Measurements from ENCODE around the gene SLC66A3. TPM values are rescaled to one million over a fixed set of nuclear protein-coding genes. Genes with fewer than 3 reads are reported as not detected.

Gene SLC66A3
- polyA plus RNA-seq, 1 donor (not counting 4 experiments of a cell fraction or from before 2014, with no cell fraction given): 31.1 TPM

- Histone ChIP-seq H3K9ac (ENCODE audit: control insufficient read depth, extremely low read depth, insufficient read depth, low read length) (no peak overlapping the region), H3K27ac (ENCODE audit: control insufficient read depth, insufficient read depth, low read length) (no peak overlapping the region), H3K4me1 (ENCODE audit: control insufficient read depth, extremely low read depth, insufficient read depth, low read length) (no peaks in the 10 kb centered on the region), H4K20me1 (ENCODE audit: control insufficient read depth, extremely low read depth, insufficient read depth, low read length) (no peaks in the 10 kb centered on the region), H3K9me1 (ENCODE audit: control insufficient read depth, extremely low read depth, insufficient read depth, low read length) (no peaks in the 10 kb centered on the region), H3K36me3 (ENCODE audit: control insufficient read depth in 2 of 2, extremely low read depth in 1 of 2, insufficient read depth in 2 of 2, low read length in 2 of 2) (peaks cover 3 to 7% of the 10 kb centered on the region in 2 experiments), H2AFZ (ENCODE audit: control insufficient read depth, low read length) (no peak overlapping the region), H3K9me3 (ENCODE audit: control insufficient read depth, low read depth, low read length) (no peaks in the 10 kb centered on the region), H3K4me3 (ENCODE audit: control insufficient read depth in 2 of 3, extremely low read depth in 1 of 3, insufficient read depth in 2 of 3, low read depth in 1 of 3, low read length in 3 of 3) (no peak overlapping the region), H3K4me2 (ENCODE audit: control insufficient read depth, extremely low read depth, insufficient read depth, low read depth, low read length) (no peak overlapping the region), H3K79me2 (ENCODE audit: control insufficient read depth, insufficient read depth, low read length) (no peaks in the 10 kb centered on the region), H3K27me3 (ENCODE audit: control insufficient read depth, extremely low read depth, insufficient read depth, low read length) (no peaks in the 10 kb centered on the region)
- FAIRE-seq (no peak), DNase-seq (ENCODE audit: low read depth, low spot score) (no peak)
- TF ChIP-seq CTCF (optimal IDR thresholded peaks at IDR 0.05 in 1 of 3, IDR thresholded peaks at IDR 0.05 in 1 of 3, conservative IDR thresholded peaks at IDR 0.05 in 1 of 3; ENCODE audit: extremely low read depth in 1 of 3, insufficient read depth in 2 of 3, low read length in 3 of 3) (no peak), EZH2 (IDR thresholded peaks at IDR 0.05; ENCODE audit: low read length) (no peak)
- dilution Hi-C loops (cut with MboI; ENCODE audit: extremely low pct_ligation_motif_present, low sequenced_read_pairs): no loop called here
Measured at GRCh38 chr2:11200651-11201050, 45.4 kb downstream of the SLC66A3 start.

GRCh38 chr2:11201969-11202368 lies 46.7 kb downstream of the SLC66A3 start:
- DNase-seq (ENCODE audit: low read depth, low spot score) (no peak), FAIRE-seq (no peak)
- no peak overlapping the region for H3K9ac ChIP-seq (ENCODE audit: control insufficient read depth, extremely low read depth, insufficient read depth, low read length)
- no peak overlapping the region for H2AFZ ChIP-seq (ENCODE audit: control insufficient read depth, low read length)
- H4K20me1 ChIP-seq (ENCODE audit: control insufficient read depth, extremely low read depth, insufficient read depth, low read length): no peaks in the 10 kb centered on the region
- H3K9me1 ChIP-seq (ENCODE audit: control insufficient read depth, extremely low read depth, insufficient read depth, low read length): no peaks in the 10 kb centered on the region
- H3K27ac ChIP-seq (ENCODE audit: control insufficient read depth, insufficient read depth, low read length): no peak overlapping the region
- no peak for TF ChIP-seq EZH2 (IDR thresholded peaks at IDR 0.05; ENCODE audit: low read length)
- no peak for TF ChIP-seq CTCF (optimal IDR thresholded peaks at IDR 0.05 in 1 of 3, IDR thresholded peaks at IDR 0.05 in 1 of 3, conservative IDR thresholded peaks at IDR 0.05 in 1 of 3; ENCODE audit: extremely low read depth in 1 of 3, insufficient read depth in 2 of 3, low read length in 3 of 3)
- H3K27me3 ChIP-seq (ENCODE audit: control insufficient read depth, extremely low read depth, insufficient read depth, low read length): no peaks in the 10 kb centered on the region
- H3K4me2 ChIP-seq (ENCODE audit: control insufficient read depth, extremely low read depth, insufficient read depth, low read depth, low read length): no peak overlapping the region
- no peaks in the 10 kb centered on the region for H3K79me2 ChIP-seq (ENCODE audit: control insufficient read depth, insufficient read depth, low read length)
- dilution Hi-C loops (cut with MboI; ENCODE audit: extremely low pct_ligation_motif_present, low sequenced_read_pairs): no loop called here
- no peaks in the 10 kb centered on the region for H3K4me1 ChIP-seq (ENCODE audit: control insufficient read depth, extremely low read depth, insufficient read depth, low read length)
- H3K4me3 ChIP-seq (ENCODE audit: control insufficient read depth in 2 of 3, extremely low read depth in 1 of 3, insufficient read depth in 2 of 3, low read depth in 1 of 3, low read length in 3 of 3): no peak overlapping the region
- H3K36me3 ChIP-seq (ENCODE audit: control insufficient read depth in 2 of 2, extremely low read depth in 1 of 2, insufficient read depth in 2 of 2, low read length in 2 of 2): peaks cover 2 to 5% of the 10 kb centered on the region in 2 experiments
- H3K9me3 ChIP-seq (ENCODE audit: control insufficient read depth, low read depth, low read length): no peaks in the 10 kb centered on the region
